Activated CD4-positive, alpha-beta T cell treated with anti-CD3 and anti-CD28 coated beads, Interleukin-2, amount 10 ng/mL, durations not matched to agents 7 days and 5 days (primary cell): ENCODE measurements around the gene CAPN10. TPM values are rescaled to one million over a fixed set of nuclear protein-coding genes. Genes with fewer than 3 reads are reported as not detected.

Source experiments
- CTCF ChIA-PET: fragments of 350-600 bp; sonication (Branson Sonifier 250); formaldehyde crosslinking; loops from one replicate; lab custom pipeline; 2021; ENCODE audit warnings: antibody characterized with exemption; lab: Charles Lee
- POLR2A ChIA-PET: fragments of 350-600 bp; sonication (Branson Sonifier 250); formaldehyde crosslinking; loops from one replicate; lab custom pipeline; 2021; ENCODE audit warnings: antibody characterized with exemption; lab: Charles Lee
- DNase-seq: peaks from one replicate; pipeline ENCODE4 v3.0.0-alpha.2; 2020
- H3K27ac Mint-ChIP-seq: one replicate; pipeline ENCODE4 v1.8.0; 2021; ENCODE audit warnings: mild to moderate bottlenecking, moderate library complexity, mixed read lengths
- H3K27me3 Mint-ChIP-seq: one replicate; pipeline ENCODE4 v1.8.0; 2021; ENCODE audit warnings: mixed read lengths
- H3K36me3 Mint-ChIP-seq: one replicate; pipeline ENCODE4 v1.8.0; 2021; ENCODE audit warnings: low read depth, mixed read lengths
- H3K4me1 Mint-ChIP-seq: one replicate; pipeline ENCODE4 v1.8.0; 2021; ENCODE audit warnings: mixed read lengths
- H3K4me3 Mint-ChIP-seq: one replicate; pipeline ENCODE4 v1.8.0; 2021; ENCODE audit warnings: mild to moderate bottlenecking, moderate library complexity, mixed read lengths
- H3K9me3 Mint-ChIP-seq: one replicate; pipeline ENCODE4 v1.8.0; 2021; ENCODE audit warnings: mixed read lengths
- total RNA-seq, 2 experiments: library from RNA; stranded (reverse); gene quantifications; one replicate each; pipeline ENCODE4 v1.2.3, GENCODE V29; 2021

The CAPN10 gene
- total RNA-seq, 2 experiments from 2014 or later = 40.5 to 58.6 TPM

- peaks cover 2% of the 10 kb centered on the region for H3K36me3 Mint-ChIP-seq
- H3K9me3 Mint-ChIP-seq = no peaks in the 10 kb centered on the region
- H3K4me1 Mint-ChIP-seq = no peaks in the 10 kb centered on the region
- ChIA-PET POLR2A (no interaction called here), CTCF (interaction anchor here (0.6 to 2.1 kb wide), 4 partner anchors 9 to 126 kb away, joined by 3 to 5 read pairs (median 4); partner anchors contain the start of gene CAPN10)
- H3K4me3 Mint-ChIP-seq = no peak overlapping the region
- H3K27me3 Mint-ChIP-seq = no peaks in the 10 kb centered on the region
- no peak for DNase-seq
- no peak overlapping the region for H3K27ac Mint-ChIP-seq
These were observed 11.1 kb downstream of the CAPN10 start for GRCh38 chr2:240597419-240598181.

- peaks cover 2% of the 10 kb centered on the region for H3K36me3 Mint-ChIP-seq
- ChIA-PET POLR2A (no interaction called here), CTCF (interaction anchor here (1.8 to 2.1 kb wide), 2 partner anchors 9 to 11 kb away, joined by 4 to 5 read pairs; partner anchors contain the start of gene CAPN10)
- H3K27me3 Mint-ChIP-seq = no peaks in the 10 kb centered on the region
- no peak overlapping the region for H3K27ac Mint-ChIP-seq
- H3K9me3 Mint-ChIP-seq = no peaks in the 10 kb centered on the region
- no peak for DNase-seq
- H3K4me1 Mint-ChIP-seq = no peaks in the 10 kb centered on the region
- H3K4me3 Mint-ChIP-seq = no peak overlapping the region
These were observed 11.9 kb downstream of the CAPN10 start for GRCh38 chr2:240598311-240598911.

DNA sequence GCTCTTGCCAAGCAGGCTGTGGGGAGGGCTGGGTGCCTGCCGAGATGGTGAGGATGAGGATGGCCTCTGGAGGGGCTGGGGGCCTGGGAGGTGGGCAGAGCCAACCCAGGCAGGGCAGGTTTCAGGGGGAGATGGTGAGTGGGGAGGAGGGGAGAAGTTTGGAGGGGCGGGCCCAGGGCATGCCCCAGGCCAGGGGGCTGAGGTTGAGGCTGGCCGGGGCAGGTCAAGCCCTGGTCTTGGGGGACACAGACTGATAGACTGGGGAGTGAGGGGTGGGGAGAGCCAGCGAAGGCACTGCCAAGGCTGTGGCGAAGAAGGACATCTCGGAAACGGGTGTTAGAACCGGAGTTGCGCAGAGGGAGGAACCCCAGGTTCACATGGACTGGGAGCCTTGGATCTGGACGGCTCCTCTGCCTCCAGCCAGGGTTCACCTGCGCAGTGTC lies 12.6 kb downstream of the CAPN10 start:
- POLR2A ChIA-PET = no interaction called here
- no peak overlapping the region for H3K27ac Mint-ChIP-seq
- CTCF ChIA-PET = interaction anchor here (0.5 kb wide), 1 partner anchor 13 kb away, joined by 3 read pairs; no protein-coding TSS in a partner anchor
- peaks cover 2% of the 10 kb centered on the region for H3K36me3 Mint-ChIP-seq
- H3K9me3 Mint-ChIP-seq = no peaks in the 10 kb centered on the region
- H3K4me1 Mint-ChIP-seq = no peaks in the 10 kb centered on the region
- no peak overlapping the region for H3K4me3 Mint-ChIP-seq
- no peak for DNase-seq
- no peaks in the 10 kb centered on the region for H3K27me3 Mint-ChIP-seq

DNA sequence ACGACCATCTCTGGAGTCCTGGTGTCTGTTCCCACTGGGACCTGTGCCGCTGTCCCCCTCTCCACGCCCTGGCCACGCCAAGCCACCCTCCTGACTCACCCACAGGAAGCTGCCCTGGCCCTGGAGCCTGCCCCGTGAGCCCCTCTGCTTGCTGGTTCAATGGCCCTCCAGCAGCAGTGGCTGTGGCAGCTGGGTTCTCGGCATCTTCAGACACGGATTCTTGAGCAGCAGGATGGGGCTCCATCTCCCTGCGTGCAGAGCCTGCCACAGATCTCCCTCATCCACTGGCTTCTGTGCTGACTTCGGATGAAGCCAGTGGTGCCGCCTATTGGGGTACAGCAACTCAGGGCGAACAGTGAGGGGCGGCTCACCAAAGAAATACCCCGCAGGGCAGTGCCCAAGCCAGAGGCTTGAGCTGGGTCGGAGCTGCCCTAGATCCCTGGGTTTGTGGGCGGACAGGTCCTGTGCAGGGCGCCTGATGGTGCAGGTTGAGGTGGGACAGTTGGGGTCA lies 14.0 kb downstream of the CAPN10 start:
- H3K4me1 Mint-ChIP-seq = no peaks in the 10 kb centered on the region
- H3K27ac Mint-ChIP-seq = no peak overlapping the region
- peaks cover 2% of the 10 kb centered on the region for H3K36me3 Mint-ChIP-seq
- no peaks in the 10 kb centered on the region for H3K9me3 Mint-ChIP-seq
- ChIA-PET POLR2A (no interaction called here), CTCF (no interaction called here)
- no peak for DNase-seq
- no peak overlapping the region for H3K4me3 Mint-ChIP-seq
- H3K27me3 Mint-ChIP-seq = no peaks in the 10 kb centered on the region

- Mint-ChIP-seq H3K9me3 (no peaks in the 10 kb centered on the region), H3K4me1 (no peaks in the 10 kb centered on the region), H3K27me3 (no peaks in the 10 kb centered on the region), H3K36me3 (peaks cover 2% of the 10 kb centered on the region), H3K27ac (no peak overlapping the region), H3K4me3 (no peak overlapping the region)
- POLR2A ChIA-PET = no interaction called here
- DNase-seq = no peak
- CTCF ChIA-PET = interaction anchor here (1.5 kb wide), 1 partner anchor 32 kb away, joined by 3 read pairs; no protein-coding TSS in a partner anchor
These were observed 14.7 kb downstream of the CAPN10 start for GRCh38 chr2:240601061-240601830.

DNA sequence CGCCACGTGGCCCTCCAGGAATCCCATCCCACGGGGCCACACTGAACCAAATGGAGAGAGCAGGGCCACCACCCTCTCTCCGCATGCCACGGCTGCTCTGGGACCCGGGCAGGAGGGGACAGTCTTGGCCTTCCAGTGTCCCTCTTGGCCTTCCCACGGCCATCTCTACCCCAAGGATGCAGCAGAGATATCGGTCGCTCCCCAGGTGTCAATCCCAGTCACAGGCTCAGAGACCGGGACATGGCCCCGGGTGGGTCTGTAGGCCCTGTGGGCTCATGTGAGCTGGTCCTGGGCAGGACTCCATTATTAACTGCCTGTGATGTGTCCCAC lies 15.3 kb downstream of the CAPN10 start:
- CTCF ChIA-PET = interaction anchor here (1.5 kb wide), 1 partner anchor 33 kb away, joined by 3 read pairs; no protein-coding TSS in a partner anchor
- H3K27me3 Mint-ChIP-seq = no peaks in the 10 kb centered on the region
- no peak for DNase-seq
- no peak overlapping the region for H3K27ac Mint-ChIP-seq
- no peak overlapping the region for H3K4me3 Mint-ChIP-seq
- H3K4me1 Mint-ChIP-seq = no peaks in the 10 kb centered on the region
- H3K9me3 Mint-ChIP-seq = no peaks in the 10 kb centered on the region
- H3K36me3 Mint-ChIP-seq = peaks cover 2% of the 10 kb centered on the region
- POLR2A ChIA-PET = no interaction called here

DNA sequence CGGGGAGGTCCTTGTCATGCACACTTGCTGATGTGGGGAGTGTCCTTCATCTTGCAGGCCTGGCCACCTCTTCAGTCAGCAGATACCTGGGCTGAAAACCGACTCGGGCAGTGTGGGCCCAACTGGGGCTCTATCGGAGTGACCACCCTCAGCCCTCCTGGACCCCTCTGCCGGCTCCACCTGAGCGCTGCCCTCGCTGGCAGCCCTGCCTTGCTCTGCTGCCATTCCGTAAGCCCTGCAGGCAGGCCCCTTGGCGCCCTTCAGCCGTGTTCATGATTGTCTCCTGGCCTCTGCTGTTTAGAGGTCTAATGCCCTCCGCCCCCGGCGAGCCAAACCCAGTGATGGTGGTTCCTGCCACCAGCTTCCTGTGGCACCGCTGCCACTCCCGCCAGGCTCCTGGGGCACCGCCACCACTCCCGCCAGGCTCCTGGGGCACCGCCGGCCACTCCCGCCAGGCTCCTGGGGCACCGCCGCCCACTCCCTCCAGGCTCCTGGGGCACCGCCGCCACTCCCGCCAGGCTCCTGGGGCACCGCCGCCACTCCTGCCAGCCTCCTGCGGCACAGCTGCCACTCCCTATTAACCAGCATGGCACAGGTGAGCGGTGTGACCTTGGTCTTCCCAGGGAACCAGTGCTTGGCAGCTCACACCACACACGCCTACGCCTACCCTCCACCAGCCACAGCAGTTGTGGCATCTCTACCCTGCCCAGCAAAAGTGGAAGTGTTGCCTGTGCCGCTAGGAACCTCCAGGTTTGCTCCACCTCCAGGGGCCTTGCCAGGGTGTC lies 15.9 kb downstream of the CAPN10 start:
- Mint-ChIP-seq H3K27me3 (no peaks in the 10 kb centered on the region), H3K9me3 (no peaks in the 10 kb centered on the region), H3K4me3 (no peak overlapping the region), H3K27ac (no peak overlapping the region), H3K36me3 (peaks cover 2% of the 10 kb centered on the region), H3K4me1 (no peaks in the 10 kb centered on the region)
- POLR2A ChIA-PET = no interaction called here
- CTCF ChIA-PET = interaction anchor here (1.1 to 1.5 kb wide), 2 partner anchors 15 to 34 kb away, joined by 3 to 4 read pairs; no protein-coding TSS in a partner anchor
- no peak for DNase-seq

DNA sequence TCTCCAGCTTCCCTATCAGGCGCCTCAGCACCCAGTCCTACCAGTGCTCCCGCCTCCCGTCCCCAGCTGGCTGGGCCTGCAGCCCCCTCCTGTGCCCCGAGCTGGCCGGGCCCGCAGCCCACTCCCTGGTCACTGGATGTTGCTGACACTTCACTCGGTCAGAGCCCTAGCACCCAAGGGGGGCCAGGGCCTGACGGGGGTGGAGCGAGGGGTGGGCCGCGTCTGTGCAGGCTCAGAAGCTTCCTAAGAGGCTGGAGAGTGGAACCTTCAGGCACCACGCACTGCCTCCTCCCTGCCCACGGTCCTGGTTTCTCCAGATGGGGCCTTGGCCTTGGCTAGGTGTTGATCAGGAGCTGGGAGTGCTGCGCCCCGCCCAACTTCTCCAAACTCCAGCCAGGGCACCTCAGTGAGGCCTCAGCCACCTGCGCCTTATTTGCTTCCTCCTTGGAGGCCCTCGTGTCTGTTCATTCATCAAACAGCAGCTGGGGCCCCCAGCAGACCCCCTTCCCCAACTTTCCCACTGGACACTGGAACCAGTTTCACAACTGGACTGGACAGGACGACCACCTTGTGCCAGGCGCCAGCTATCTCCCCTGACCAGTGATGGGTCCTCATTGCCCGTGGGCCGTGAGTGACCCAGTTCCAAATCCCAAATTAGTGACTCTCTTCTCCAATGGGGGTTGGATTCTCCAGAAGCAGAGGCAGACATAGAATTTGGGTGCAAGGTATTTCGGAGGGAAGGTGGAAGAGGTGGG lies 16.7 kb downstream of the CAPN10 start:
- Mint-ChIP-seq H3K9me3 (no peaks in the 10 kb centered on the region), H3K27ac (no peak overlapping the region), H3K4me3 (no peak overlapping the region), H3K4me1 (no peaks in the 10 kb centered on the region), H3K27me3 (no peaks in the 10 kb centered on the region), H3K36me3 (peaks cover 2% of the 10 kb centered on the region)
- POLR2A ChIA-PET = no interaction called here
- CTCF ChIA-PET = interaction anchor here (0.8 to 1.5 kb wide), 3 partner anchors 14 to 34 kb away, joined by 3 to 4 read pairs (median 3); no protein-coding TSS in a partner anchor
- DNase-seq = no peak

DNA sequence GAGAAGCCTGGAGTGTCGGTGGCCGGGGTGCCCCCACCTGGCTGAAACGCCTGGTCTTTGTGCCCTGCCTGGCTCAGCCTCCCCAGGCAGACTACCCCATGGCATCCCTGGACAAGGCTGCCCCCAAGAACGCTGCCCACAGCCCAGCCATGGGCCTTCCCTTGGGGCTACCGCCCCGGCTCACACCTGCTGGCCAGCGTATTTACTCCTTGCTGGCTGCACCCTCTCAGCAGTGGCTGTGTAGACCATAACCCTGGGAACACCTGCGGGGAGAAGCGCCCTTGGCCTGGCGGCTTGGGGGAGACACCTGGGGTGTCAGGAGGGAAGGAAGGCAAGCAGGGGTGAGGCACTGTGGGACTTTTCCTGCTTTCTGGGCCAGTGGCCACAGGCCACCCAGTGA lies 17.3 kb downstream of the CAPN10 start:
- no peak overlapping the region for H3K27ac Mint-ChIP-seq
- H3K4me3 Mint-ChIP-seq = no peak overlapping the region
- H3K36me3 Mint-ChIP-seq = peaks cover 2% of the 10 kb centered on the region
- DNase-seq = no peak
- no peaks in the 10 kb centered on the region for H3K27me3 Mint-ChIP-seq
- no peaks in the 10 kb centered on the region for H3K9me3 Mint-ChIP-seq
- ChIA-PET CTCF (interaction anchor here (0.8 to 1.2 kb wide), 2 partner anchors 15 to 38 kb away, joined by 3 to 5 read pairs; no protein-coding TSS in a partner anchor), POLR2A (no interaction called here)
- no peaks in the 10 kb centered on the region for H3K4me1 Mint-ChIP-seq

DNA sequence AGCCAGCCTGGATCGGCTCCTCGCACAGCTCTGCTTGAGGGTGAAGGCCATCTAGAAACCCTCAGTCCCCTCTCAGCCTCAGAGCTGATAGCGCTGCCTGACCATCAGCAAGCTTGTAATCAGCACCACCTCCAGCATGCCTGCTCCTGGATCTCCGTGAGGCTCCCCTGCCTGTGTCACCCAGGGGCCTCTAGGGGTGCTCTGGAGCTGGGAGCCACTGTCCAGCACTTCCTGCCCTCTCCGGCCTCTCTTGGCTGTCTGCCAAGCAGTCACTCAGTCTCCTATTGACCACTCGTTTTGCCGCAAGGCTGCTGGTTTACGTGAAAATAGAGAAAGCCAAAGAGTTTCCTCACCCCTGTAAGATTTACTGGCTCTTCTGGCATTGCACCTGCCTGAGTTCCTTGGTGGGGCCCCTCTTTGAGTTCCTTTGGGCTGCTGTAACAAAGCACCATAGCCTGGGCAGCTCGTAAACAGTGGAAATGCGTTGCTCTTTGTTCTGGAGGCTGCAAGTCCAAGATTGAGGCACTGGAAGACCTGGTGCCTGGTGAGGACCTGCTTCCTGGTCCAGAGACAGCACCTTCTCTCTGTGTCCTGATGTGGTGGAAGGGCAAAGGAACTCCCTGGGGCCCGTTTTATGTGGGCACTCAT lies 17.9 kb downstream of the CAPN10 start:
- H3K4me3 Mint-ChIP-seq = no peak overlapping the region
- ChIA-PET POLR2A (no interaction called here), CTCF (interaction anchor here (0.8 to 1.2 kb wide), 2 partner anchors 15 to 39 kb away, joined by 3 to 5 read pairs; no protein-coding TSS in a partner anchor)
- peak overlapping the region; percentile 33 for H3K27ac Mint-ChIP-seq
- DNase-seq = no peak
- H3K4me1 Mint-ChIP-seq = no peaks in the 10 kb centered on the region
- H3K9me3 Mint-ChIP-seq = no peaks in the 10 kb centered on the region
- H3K27me3 Mint-ChIP-seq = no peaks in the 10 kb centered on the region
- no peaks in the 10 kb centered on the region for H3K36me3 Mint-ChIP-seq
